Sigmoid colon (tissue), 4 donors: ENCODE data around the gene RBM33.

Source experiments
- POLR2A ChIP-seq, 2 donors: fragments of 450-650 bp; IDR thresholded peaks; one replicate each; pipeline ENCODE4 v1.6.1; 2016; ENCODE audit warnings: antibody characterized with exemption in 2 of 2, mild to moderate bottlenecking in 2 of 2, moderate library complexity in 2 of 2
- POLR2AphosphoS5 ChIP-seq, 4 donors: sonication (generic); formaldehyde crosslinking; IDR thresholded peaks; one replicate each; pipeline ENCODE4 v1.6.1; 2017; ENCODE audit warnings: antibody characterized with exemption in 4 of 4

DNA sequence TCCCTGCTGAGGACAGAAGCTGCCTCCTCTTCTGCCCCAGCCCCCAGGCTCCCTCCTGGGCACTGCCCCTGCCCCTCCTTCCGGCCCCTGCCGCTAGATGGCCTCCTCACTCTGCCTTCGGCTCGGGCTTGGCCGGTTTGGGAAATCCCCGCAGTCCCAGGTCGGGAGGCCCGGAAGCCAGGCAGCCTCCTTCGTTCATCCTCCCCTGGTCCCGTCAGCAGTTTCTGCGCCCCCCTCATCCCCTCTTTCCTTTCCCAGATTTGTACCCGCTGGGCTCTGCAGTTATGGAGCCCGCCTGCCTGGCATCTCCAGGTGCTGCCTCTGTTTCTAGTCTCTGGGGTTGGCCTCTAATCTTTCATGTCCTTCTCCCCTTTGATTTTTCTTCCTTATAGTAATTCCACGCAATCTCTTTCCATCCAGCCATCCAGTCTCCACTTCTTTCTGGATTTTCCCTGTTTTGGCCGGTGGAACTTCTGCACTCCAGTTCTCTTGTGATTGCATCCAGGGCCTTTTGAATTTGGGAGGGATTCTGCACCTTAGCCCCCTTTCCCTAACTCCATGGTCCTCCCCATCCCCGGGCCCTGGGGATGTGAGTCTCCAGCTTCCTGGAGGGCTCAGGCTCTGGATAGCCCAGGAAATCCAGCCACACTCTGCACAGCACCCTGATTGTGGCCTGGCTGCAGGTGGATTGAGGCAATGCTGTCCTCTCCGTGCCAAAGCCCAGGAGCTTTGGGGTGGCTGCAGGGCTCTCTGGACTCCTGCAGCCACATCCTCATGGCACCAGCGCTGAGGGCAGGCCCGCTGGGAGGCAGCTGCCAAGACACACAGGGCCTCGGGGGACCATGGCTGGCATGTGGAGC is 171.1 kb downstream of the RBM33 start:
- TF ChIP-seq POLR2A (IDR thresholded peaks at IDR 0.05) (no peak), POLR2AphosphoS5 (IDR thresholded peaks at IDR 0.05) (no peak)
